GM12874 (cell line): ENCODE measurements around the gene CAMK1D.

Experiments used
- CTCF ChIP-seq: IDR thresholded peaks from 2 replicates; pipeline ENCODE4 v1.5.1; 2011; ENCODE audit warnings: low read depth, mild to moderate bottlenecking, control low read depth, low read length, moderate library complexity; ENCODE audit not compliant: insufficient read depth

The CAMK1D gene

GRCh38 chr10:12372846-12373245 is 23.5 kb downstream of the CAMK1D start:
- TF ChIP-seq CTCF: no peak

- TF ChIP-seq CTCF: no peak
Observed at GRCh38 chr10:12375076-12375504, 25.7 kb downstream of the CAMK1D start.

- TF ChIP-seq CTCF: no peak
Observed at GRCh38 chr10:12376211-12376610, 26.9 kb downstream of the CAMK1D start.

- no peak for TF ChIP-seq CTCF
Observed at GRCh38 chr10:12377658-12378290, 28.4 kb downstream of the CAMK1D start.

- TF ChIP-seq CTCF: no peak
Observed at GRCh38 chr10:12380999-12381398, 31.7 kb downstream of the CAMK1D start.

- no peak for TF ChIP-seq CTCF
Observed at GRCh38 chr10:12381536-12382156, 32.3 kb downstream of the CAMK1D start.

- no peak for TF ChIP-seq CTCF
Observed at GRCh38 chr10:12382157-12382548, 32.8 kb downstream of the CAMK1D start.
